Choroid plexus epithelial cell (primary cell): Measurements from ENCODE around the gene EDEM3.
"Not testable (repeated sequence)": the region's sequence is repeated elsewhere in the genome, so short reads cannot be mapped to it uniquely, and the experiment has no call there.

ENCODE experiments used
- DNase-seq: peaks from one replicate; pipeline ENCODE4 v3.0.0-alpha.2; 2010; ENCODE audit warnings: low read depth
- H3K4me3 ChIP-seq: 2 replicates; pipeline ENCODE4 v1.5.1; 2011; ENCODE audit warnings: low read depth, mild to moderate bottlenecking, control low read depth, low read length, moderate library complexity
- CTCF ChIP-seq: conservative IDR thresholded peaks from 2 replicates; pipeline ENCODE4 v1.5.1; 2011; ENCODE audit warnings: low read depth, mild to moderate bottlenecking, control low read depth, inconsistent platforms, low read length, moderate library complexity

Gene EDEM3

DNA sequence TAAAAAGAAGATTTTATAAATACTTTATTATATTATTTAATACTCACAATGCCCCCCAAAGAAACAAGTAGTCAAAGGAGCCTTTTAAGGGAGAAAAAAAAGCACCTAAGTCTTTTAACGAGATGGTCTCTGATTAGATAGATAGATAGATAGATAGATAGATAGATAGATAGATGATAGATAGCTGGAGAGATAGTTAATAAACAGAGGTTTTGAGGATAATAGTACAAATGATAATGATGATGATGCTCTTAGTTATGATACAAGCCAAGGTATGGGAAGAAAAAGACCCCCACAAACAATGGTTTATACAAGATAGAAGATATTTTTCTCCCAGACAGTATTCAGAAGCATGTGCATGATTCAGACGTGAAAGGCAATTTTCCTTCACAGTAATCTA lies 14.6 kb upstream of the EDEM3 start:
- DNase-seq: no peak
- H3K4me3 ChIP-seq: no peak overlapping the region
- no peak for TF ChIP-seq CTCF

GRCh38 chr1:184768467-184768866 lies 13.8 kb upstream of the EDEM3 start:
- no peak for TF ChIP-seq CTCF
- no peak for DNase-seq
- no peak overlapping the region for H3K4me3 ChIP-seq

- no peak overlapping the region for H3K4me3 ChIP-seq
- no peak for TF ChIP-seq CTCF
- DNase-seq: no peak
These were observed 12.9 kb upstream of the EDEM3 start for GRCh38 chr1:184767591-184767990.

DNA sequence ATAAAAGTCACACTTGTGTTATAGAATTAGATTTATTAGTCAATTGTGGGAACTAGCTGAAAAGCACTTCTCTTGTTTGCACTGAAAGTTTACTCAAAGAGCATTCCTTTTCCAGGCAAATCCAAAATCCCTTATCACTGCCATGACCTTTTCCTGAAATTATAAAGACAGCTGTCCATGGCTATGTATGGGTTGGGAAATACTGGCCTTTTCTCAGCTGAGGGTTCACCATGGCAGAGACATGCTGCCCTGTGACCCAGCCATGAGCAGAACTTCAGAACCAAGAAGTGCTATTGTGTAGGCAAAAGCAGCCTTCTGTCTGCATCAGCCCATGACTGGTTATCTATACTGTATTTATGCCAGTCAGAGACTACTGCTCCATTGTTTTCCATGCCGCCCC lies 9.8 kb upstream of the EDEM3 start:
- DNase-seq: no peak
- no peak for TF ChIP-seq CTCF
- no peak overlapping the region for H3K4me3 ChIP-seq

DNA sequence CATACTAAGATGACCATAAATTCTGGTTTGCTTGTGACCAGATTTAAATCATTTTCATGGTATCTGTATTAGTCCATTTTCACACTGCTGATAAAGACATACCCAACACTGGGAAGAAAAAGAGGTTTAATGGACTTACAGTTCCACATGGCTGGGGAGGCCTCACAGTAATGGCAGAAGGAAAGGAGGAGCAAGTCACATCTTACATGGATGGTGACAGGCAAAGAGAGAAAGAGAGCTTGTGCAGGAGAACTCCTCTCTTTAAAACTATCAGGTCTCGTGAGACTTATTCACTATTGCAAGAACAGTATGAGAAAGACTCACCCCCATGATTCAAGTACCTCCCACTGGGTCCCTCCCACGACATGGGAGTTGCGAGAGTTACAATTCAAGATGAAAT lies 8.9 kb upstream of the EDEM3 start:
- not testable (repeated sequence) for H3K4me3 ChIP-seq, DNase-seq

GRCh38 chr1:184761969-184762485 lies 7.4 kb upstream of the EDEM3 start:
- no peak for DNase-seq
- TF ChIP-seq CTCF: no peak
- no peak overlapping the region for H3K4me3 ChIP-seq

GRCh38 chr1:184759651-184760050 lies 5.0 kb upstream of the EDEM3 start:
- TF ChIP-seq CTCF: no peak
- DNase-seq: no peak
- no peak overlapping the region for H3K4me3 ChIP-seq

DNA sequence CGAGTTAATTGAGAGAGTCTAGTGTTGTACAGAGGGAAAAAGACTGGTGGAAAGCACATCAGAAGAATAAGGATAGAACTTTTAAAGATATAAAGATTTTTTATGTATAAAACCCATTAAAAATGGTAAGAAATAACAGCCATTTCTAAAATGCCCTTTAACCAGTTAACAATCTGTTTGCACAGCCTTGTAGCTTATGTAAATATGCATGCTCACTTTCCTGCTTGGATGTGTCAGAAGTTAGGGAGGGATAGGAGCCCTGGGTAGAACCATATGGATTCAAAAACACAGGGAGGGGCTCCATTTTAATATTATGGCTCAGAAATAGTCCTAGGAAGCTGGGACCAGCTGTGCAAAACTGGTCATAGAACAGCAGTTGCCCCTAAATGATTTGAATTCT lies 4.5 kb upstream of the EDEM3 start:
- no peak for TF ChIP-seq CTCF

More for the DNA sequence above, 4.5 kb upstream of the EDEM3 start:
- DNase-seq: no peak
- H3K4me3 ChIP-seq: no peak overlapping the region
